H9 (cell line): ENCODE data around the gene GPRIN1. TPM values are rescaled to one million over a fixed set of nuclear protein-coding genes. Genes with fewer than 3 reads are reported as not detected.

Experiments used
- DNase-seq: peaks from one replicate; pipeline ENCODE4 v3.0.0-alpha.2; 2017
- H2AFZ ChIP-seq: one replicate; pipeline ENCODE4 v1.6.1; 2013; ENCODE audit warnings: mild to moderate bottlenecking, low read length, control low read depth, moderate library complexity
- H2AK5ac ChIP-seq: 2 replicates; pipeline ENCODE4 v1.6.1; 2013; ENCODE audit warnings: low read length, control low read depth, mixed read lengths; ENCODE audit not compliant: insufficient read length
- H2BK120ac ChIP-seq: one replicate; pipeline ENCODE4 v1.6.1; 2013; ENCODE audit warnings: low read depth, mild to moderate bottlenecking, low read length, control low read depth, inconsistent platforms; ENCODE audit not compliant: poor library complexity, severe bottlenecking
- H2BK12ac ChIP-seq: 2 replicates; pipeline ENCODE4 v1.6.1; 2013; ENCODE audit warnings: low read length, control low read depth, mixed read lengths, low read depth; ENCODE audit not compliant: insufficient read length
- H2BK15ac ChIP-seq: 2 replicates; pipeline ENCODE4 v1.6.1; 2013; ENCODE audit warnings: low read depth, low read length, control low read depth
- H2BK20ac ChIP-seq: one replicate; pipeline ENCODE4 v1.6.1; 2013; ENCODE audit warnings: low read depth, mild to moderate bottlenecking, low read length, control low read depth, inconsistent platforms; ENCODE audit not compliant: poor library complexity, severe bottlenecking
- H2BK5ac ChIP-seq: 2 replicates; pipeline ENCODE4 v1.6.1; 2013; ENCODE audit warnings: low read length, control low read depth, mixed read lengths; ENCODE audit not compliant: insufficient read length
- H3K14ac ChIP-seq: 2 replicates; pipeline ENCODE4 v1.6.1; 2013; ENCODE audit warnings: low read length, control low read depth; ENCODE audit not compliant: insufficient read depth
- H3K18ac ChIP-seq: 2 replicates; pipeline ENCODE4 v1.6.1; 2013; ENCODE audit warnings: low read depth, mild to moderate bottlenecking, mixed read lengths, low read length, control low read depth; ENCODE audit not compliant: insufficient read length
- H3K23ac ChIP-seq: 2 replicates; pipeline ENCODE4 v1.6.1; 2013; ENCODE audit warnings: low read length, control low read depth, mixed read lengths, low read depth; ENCODE audit not compliant: insufficient read length
- H3K23me2 ChIP-seq: 2 replicates; pipeline ENCODE4 v1.6.1; 2013; ENCODE audit warnings: low read depth, mild to moderate bottlenecking, mixed read lengths, low read length, control low read depth; ENCODE audit not compliant: insufficient read length, poor library complexity, severe bottlenecking
- H3K27ac ChIP-seq: 2 replicates; pipeline ENCODE4 v1.5.1; 2013; ENCODE audit warnings: low read length, control low read depth, mixed read lengths, low read depth; ENCODE audit not compliant: insufficient read length
- H3K27me3 ChIP-seq: 2 replicates; pipeline ENCODE4 v1.6.1; 2013; ENCODE audit warnings: low read length, control low read depth, inconsistent platforms; ENCODE audit not compliant: insufficient read depth
- H3K4ac ChIP-seq: 2 replicates; pipeline ENCODE4 v1.6.1; 2013; ENCODE audit warnings: low read depth, mild to moderate bottlenecking, control low read depth, inconsistent platforms, low read length, moderate library complexity
- H3K4me1 ChIP-seq: 2 replicates; pipeline ENCODE4 v1.6.1; 2013; ENCODE audit warnings: low read length, control low read depth, inconsistent platforms; ENCODE audit not compliant: insufficient read depth
- H3K4me2 ChIP-seq: 2 replicates; pipeline ENCODE4 v1.6.1; 2013; ENCODE audit warnings: low read length, control low read depth, mixed read lengths; ENCODE audit not compliant: insufficient read length, insufficient read depth
- H3K56ac ChIP-seq: 2 replicates; pipeline ENCODE4 v1.6.1; 2013; ENCODE audit warnings: low read depth, mild to moderate bottlenecking, mixed read lengths, low read length, control low read depth; ENCODE audit not compliant: insufficient read length
- H3K79me1 ChIP-seq: 2 replicates; pipeline ENCODE4 v1.6.1; 2013; ENCODE audit warnings: low read depth, mild to moderate bottlenecking, moderate library complexity, low read length, control low read depth, inconsistent platforms; ENCODE audit not compliant: insufficient read depth, poor library complexity, severe bottlenecking
- H3K79me2 ChIP-seq: 2 replicates; pipeline ENCODE4 v1.6.1; 2013; ENCODE audit warnings: low read length, control low read depth, inconsistent platforms; ENCODE audit not compliant: insufficient read depth
- H3K9ac ChIP-seq: 2 replicates; pipeline ENCODE4 v1.6.1; 2013; ENCODE audit warnings: low read length, control low read depth, mixed read lengths; ENCODE audit not compliant: insufficient read length; ENCODE audit errors: extremely low read depth
- H3K9me3 ChIP-seq: one replicate; pipeline ENCODE4 v1.6.1; 2013; ENCODE audit warnings: low read depth, low read length, inconsistent platforms; ENCODE audit not compliant: control insufficient read depth
- H3T11ph ChIP-seq: one replicate; pipeline ENCODE4 v1.6.1; 2013; ENCODE audit warnings: mild to moderate bottlenecking, low read length, control low read depth, inconsistent platforms
- H4K20me1 ChIP-seq: one replicate; pipeline ENCODE4 v1.6.1; 2013; ENCODE audit not compliant: control insufficient read depth, insufficient read length, insufficient read depth
- H4K5ac ChIP-seq: 2 replicates; pipeline ENCODE4 v1.6.1; 2013; ENCODE audit warnings: low read depth, mild to moderate bottlenecking, mixed read lengths, low read length, control low read depth; ENCODE audit not compliant: insufficient read length
- H4K8ac ChIP-seq: replicated peaks from 2 replicates; pipeline ENCODE4 v1.6.1; 2013; ENCODE audit warnings: low read length, control low read depth, mixed read lengths, low read depth; ENCODE audit not compliant: insufficient read length
- H4K91ac ChIP-seq: 2 replicates; pipeline ENCODE4 v1.6.1; 2013; ENCODE audit warnings: low read depth, mild to moderate bottlenecking, moderate library complexity, mixed read lengths, low read length, control low read depth; ENCODE audit not compliant: insufficient read length
- H3K27ac Mint-ChIP-seq, 3 experiments: 2 replicates in 2 of 3; 3 replicates in 1 of 3; pipeline ENCODE4 v1.8.0; 2020 to 2021; ENCODE audit warnings: mixed read lengths in 3 of 3, mild to moderate bottlenecking in 1 of 3, moderate library complexity in 1 of 3
- H3K27me3 Mint-ChIP-seq: 2 replicates; pipeline ENCODE4 v1.8.0; 2021; ENCODE audit warnings: low read depth, mild to moderate bottlenecking, moderate library complexity, mixed read lengths
- H3K36me3 Mint-ChIP-seq, 3 experiments: 2 replicates in 2 of 3; 3 replicates in 1 of 3; pipeline ENCODE4 v1.8.0; 2020 to 2021; ENCODE audit warnings: low read depth in 3 of 3, mixed read lengths in 3 of 3; ENCODE audit not compliant: insufficient read depth in 1 of 3
- H3K4me1 Mint-ChIP-seq, 2 experiments: 2 replicates each; pipeline ENCODE4 v1.8.0; 2020; ENCODE audit warnings: mixed read lengths in 2 of 2
- H3K4me3 Mint-ChIP-seq, 2 experiments: 2 replicates in 1 of 2; 3 replicates in 1 of 2; pipeline ENCODE4 v1.8.0; 2020 to 2021; ENCODE audit warnings: mild to moderate bottlenecking in 2 of 2, mixed read lengths in 2 of 2, moderate library complexity in 1 of 2
- H3K9me3 Mint-ChIP-seq, 2 experiments: 2 replicates in 1 of 2; 3 replicates in 1 of 2; pipeline ENCODE4 v1.8.0; 2020; ENCODE audit warnings: mild to moderate bottlenecking in 2 of 2, mixed read lengths in 2 of 2, moderate library complexity in 1 of 2
- CTCF ChIP-seq: fragments of 200-600 bp; sonication (generic); conservative IDR thresholded peaks from 3 replicates; pipeline ENCODE4 v1.8.0; 2021; ENCODE audit warnings: antibody characterized with exemption, mild to moderate bottlenecking
- WGBS: extraction: QIAGEN DNeasy Blood & Tissue Kit; methylation state at CpG from one replicate; pipeline ENCODE4 v1.1.7; 2013; ENCODE audit warnings: missing lambda C conversion rate, low lambda C conversion rate, mixed read lengths; ENCODE audit not compliant: insufficient read length; ENCODE audit errors: extremely low coverage; 5-methylcytosine and 5-hydroxymethylcytosine counted together
- total RNA-seq: library from RNA; stranded (reverse); gene quantifications from 2 replicates; pipeline ENCODE4 v1.2.1, GENCODE V29; 2021

The GPRIN1 gene
- total RNA-seq, 1 experiment from 2014 or later: 10.8 TPM

DNA sequence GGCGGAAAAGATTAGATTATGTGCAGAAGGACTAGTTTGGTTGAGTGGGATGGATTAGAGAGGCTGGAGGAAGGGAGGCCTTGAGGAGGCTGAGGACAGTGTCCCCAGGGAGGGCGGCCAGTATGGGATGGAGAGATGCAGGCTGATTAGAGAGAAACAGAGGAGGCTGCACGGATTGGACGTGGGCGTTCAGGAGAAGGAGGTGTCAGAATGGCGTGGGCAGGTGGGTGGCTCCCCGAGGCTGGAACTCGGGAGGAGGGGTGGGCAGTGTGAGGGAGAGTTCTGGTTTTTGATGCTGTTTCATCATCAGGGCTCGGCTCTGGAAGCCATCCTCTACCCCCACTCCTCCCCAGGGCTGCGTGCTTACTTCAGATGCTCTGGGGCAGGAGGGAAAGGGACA, 47.8 kb downstream of the GPRIN1 start:
- Histone ChIP-seq H3K23me2 (no peaks in the 10 kb centered on the region), H3K27me3 (no peaks in the 10 kb centered on the region), H2BK20ac (no peak overlapping the region), H3K4me1 (no peaks in the 10 kb centered on the region), H3K79me1 (no peaks in the 10 kb centered on the region), H2AFZ (no peak overlapping the region), H2BK120ac (no peak overlapping the region), H3K9ac (no peak overlapping the region), H4K8ac (no peak overlapping the region), H2BK5ac (no peak overlapping the region), H3K18ac (no peak overlapping the region), H3K4ac (no peak overlapping the region), H3K56ac (no peak overlapping the region), H3T11ph (no peak overlapping the region), H2AK5ac (no peak overlapping the region), H4K5ac (no peak overlapping the region), H3K14ac (no peak overlapping the region; the same call in 1 of the 2 replicates), H4K20me1 (no peaks in the 10 kb centered on the region), H2BK12ac (no peak overlapping the region), H3K27ac (no peak overlapping the region), H3K9me3 (no peaks in the 10 kb centered on the region), H3K4me2 (no peak overlapping the region), H4K91ac (no peak overlapping the region), H3K23ac (no peak overlapping the region), H2BK15ac (no peak overlapping the region), H3K79me2 (no peaks in the 10 kb centered on the region)
- Mint-ChIP-seq H3K36me3 (peaks cover 0 to 3% (median 0%) of the 10 kb centered on the region in 3 experiments; a peak in 2 of 7 replicates), H3K27ac (no peak overlapping the region; a peak in 1 of 7 replicates), H3K4me1 (peaks cover 24 to 25% of the 10 kb centered on the region in 2 experiments), H3K27me3 (peaks cover 3% of the 10 kb centered on the region), H3K4me3 (no peak overlapping the region; a peak in 1 of 5 replicates), H3K9me3 (peaks cover 3 to 6% of the 10 kb centered on the region in 2 experiments; a peak in 4 of 5 replicates)
- no peak for DNase-seq
- no peak for TF ChIP-seq CTCF
- no CpG with 5 or more reads among the region's 10 CpGs for WGBS
